M059J (cell line): ENCODE results near the gene EOMES. TPM values are rescaled to one million over a fixed set of nuclear protein-coding genes. Genes with fewer than 3 reads are reported as not detected.
A peak's percentile ranks its signal among the peaks of the same experiment; 100 is the strongest.
"Not testable (repeated sequence)": the region's sequence is repeated elsewhere in the genome, so short reads cannot be mapped to it uniquely, and the experiment has no call there.

Experiments used
- DNase-seq: peaks from one replicate; pipeline ENCODE4 v3.0.0-alpha.2; 2012; ENCODE audit warnings: low read depth
- total RNA-seq: library from RNA; depleted of rRNA; stranded (reverse); fragments of >200 nt; shearing (Covaris generic); gene quantifications from 2 replicates; pipeline ENCODE4 v1.2.3, GENCODE V29; 2014; rRNA removed

EOMES gene
- 0.10 TPM in 1 of 2 replicates, not detected in the other for total RNA-seq

DNA sequence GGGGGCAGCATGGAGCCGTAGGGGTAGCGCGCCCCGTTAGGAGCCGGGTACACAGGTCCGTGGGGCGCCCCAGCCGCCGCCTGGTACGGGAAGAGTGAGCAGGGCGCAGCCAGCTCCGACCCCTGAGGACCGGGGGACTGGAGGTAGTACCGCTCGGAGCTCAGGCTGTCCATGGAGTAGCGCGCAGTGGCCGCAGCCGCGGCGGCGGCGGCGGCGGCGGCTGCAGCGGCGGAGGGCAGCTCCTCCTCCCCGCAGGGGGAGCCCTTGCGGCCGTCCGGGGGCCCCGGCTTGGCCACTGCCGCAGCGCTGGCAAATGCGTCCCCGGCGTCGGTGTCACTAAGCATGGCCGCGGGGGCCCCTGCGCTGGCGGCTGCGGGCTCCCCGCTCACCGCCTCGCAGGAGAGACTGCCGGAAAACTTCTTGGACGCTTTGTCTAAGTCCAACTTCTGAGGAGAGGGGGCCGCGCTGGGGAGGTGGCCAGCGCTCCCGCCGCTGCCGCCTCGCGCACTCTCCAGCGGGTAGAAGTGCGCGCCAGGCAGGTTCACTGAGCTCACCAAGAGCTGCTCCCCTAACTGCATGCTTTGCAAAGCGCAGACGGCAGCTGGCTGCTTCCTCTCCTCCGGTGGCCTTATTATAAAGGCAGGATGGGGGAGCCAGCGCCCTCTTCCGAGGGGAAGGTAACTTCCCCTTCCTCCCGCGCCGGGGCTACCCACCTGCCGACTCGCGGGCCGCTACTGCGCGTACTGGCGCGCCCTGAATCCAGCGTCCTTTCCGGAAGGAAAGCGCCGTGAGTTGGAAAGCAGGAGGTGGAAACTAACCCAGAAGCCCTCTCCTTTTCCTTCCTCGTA, at the start of gene EOMES:
Gene EOMES (minus strand): TSS at position 607 of the 848 bp plus-strand sequence. CDS start 29 bp downstream, at position 578.
- DNase-seq: peak; percentile 57

DNA sequence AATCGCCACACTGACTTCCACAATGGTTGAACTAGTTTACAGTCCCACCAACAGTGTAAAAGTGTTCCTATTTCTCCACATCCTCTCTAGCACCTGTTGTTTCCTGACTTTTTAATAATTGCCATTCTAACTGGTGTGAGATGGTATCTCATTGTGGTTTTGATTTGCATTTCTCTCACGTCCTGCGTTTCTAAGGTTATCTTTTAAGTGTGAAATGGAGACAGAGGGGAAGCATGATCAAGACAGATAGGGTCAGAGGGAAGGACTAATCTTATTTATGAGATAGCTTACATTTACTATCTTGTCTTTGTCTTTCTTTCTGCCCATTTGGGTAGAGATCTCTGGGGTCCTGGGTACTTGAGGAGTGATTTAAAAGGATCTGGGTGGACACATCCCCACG, 48.3 kb upstream of the EOMES start:
- DNase-seq: not testable (repeated sequence)

DNA sequence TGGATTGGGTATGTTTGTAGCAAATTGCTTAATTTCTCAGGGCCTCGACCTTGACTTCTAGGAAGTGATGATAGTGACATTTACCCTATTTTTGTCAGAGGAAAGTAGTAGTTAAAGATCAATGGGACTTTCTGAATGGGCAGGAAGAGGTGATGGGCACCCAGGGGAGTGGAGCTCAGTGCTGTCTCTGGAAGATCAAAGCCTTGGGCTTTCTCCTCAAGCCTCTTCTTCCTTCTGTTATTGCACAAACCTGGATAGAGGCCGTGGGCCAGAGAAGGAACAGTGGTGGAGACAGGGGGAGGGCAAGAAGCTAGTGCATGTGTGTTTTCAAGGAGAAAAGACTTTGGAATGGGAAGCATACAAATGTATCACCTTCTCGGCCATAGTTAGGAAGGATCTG, 44.9 kb upstream of the EOMES start:
- DNase-seq: no peak

DNA sequence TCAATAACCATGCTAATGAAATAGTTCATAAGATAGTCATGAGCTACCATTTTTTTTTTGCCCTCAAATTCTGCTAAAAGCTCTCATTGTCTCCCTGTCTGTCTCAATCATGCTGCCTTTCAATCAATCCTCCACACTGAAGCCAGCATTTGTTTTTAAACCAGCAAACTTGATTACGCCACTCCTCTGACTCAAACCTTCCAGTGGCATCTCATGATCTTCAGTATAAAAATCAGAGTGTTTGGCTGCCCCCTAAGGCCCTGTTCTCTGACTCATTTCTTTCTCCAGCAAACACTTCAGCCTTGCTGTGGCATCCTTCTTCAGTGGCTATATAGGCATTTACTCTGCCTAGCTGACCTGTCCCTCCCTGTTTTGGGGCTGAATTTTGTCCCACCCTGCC, 36.0 kb upstream of the EOMES start:
- DNase-seq: peak; percentile 92

DNA sequence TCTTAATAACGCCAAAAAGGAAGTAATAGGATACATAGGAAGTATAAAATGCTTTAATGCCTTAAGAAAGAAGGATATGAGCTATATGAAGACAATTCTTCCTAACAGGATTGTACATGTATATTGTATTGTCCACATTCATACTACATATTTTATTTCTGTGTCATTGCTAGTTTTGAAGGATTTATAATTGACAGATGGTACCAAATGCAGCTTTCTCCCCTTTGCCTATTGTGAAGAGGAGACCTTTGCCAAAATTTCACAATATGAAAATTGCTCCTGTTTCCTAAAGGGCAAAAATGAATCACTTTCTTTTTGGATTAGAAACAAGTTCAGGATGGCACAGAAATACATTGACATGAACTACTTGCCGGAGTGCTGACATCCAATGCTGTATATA, 34.8 kb upstream of the EOMES start:
- DNase-seq: no peak

DNA sequence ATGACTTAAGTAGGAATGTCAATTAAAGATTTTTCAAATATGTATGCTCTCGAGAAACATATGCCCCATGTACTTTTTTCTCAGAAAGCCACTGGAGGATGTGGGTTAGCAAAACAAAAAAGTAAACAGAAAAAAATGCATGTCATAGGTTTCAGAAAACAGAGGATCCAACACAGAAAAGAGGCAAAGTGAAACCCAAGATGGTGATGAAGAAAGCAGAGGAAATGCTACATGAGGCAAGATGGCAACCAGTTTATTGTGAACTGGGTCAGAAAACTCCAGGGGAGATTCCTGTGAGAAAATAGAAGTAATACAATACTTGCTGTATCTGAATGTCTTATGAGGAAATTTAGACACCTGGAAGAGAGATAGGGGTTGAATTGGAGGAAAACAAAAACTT, 30.8 kb upstream of the EOMES start:
- DNase-seq: no peak

DNA sequence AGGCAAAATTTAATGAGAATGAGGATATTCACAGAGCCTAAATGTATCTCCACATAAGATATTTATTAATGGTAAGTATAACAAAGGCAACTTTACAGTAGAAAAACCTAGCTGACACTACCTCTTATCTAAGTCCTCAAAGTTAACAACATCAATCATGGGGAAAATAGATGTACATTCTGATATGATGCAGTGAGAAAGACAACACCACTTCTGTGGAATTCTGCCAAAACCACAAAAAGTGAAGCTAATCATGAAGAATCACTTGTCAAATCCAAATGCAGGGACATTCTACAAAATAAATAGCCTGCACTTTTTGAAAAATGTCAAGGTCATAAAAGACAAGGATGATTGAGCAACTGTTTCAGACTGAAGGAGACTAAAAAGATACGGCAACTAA, 27.5 kb upstream of the EOMES start:
- DNase-seq: peak; percentile 71

DNA sequence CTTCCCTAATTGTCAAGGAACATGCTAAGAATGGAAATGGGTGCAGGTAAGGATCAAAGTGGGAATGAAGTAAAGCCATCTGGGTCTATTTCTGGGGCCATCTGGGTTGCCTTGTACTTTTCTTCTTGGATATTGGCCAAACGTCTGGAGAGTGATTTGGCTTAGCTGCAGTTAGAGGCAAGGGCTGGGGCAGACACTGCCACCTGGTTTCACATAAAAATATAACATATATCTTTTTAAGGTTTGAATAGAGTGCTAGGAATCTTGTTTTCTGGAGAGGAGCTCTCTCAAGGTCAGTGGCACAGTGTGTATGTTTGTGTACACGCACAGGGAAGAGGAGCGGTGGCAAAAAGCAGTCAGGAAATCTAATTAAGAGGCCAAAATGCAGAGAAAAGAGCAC, 24.7 kb upstream of the EOMES start:
- DNase-seq: no peak

DNA sequence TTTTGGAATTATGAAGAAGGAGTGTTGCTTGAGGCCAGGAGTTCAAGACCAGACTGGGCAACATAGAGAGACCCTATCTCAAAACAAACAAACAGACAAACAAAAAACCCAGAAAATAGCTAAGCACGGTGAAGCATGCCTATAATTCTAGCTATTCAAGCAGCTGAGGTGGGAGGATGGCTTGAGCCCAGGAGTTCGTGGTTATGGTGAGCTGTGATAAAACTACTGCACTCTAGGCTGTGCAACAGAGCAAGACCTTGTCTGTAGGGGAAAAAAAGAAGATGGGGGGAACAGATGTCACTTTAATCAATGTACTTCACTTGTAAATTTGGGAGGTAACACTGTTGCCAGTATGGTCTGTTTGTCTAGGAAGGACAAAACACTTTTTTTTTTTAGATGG, 18.7 kb upstream of the EOMES start:
- DNase-seq: no peak

DNA sequence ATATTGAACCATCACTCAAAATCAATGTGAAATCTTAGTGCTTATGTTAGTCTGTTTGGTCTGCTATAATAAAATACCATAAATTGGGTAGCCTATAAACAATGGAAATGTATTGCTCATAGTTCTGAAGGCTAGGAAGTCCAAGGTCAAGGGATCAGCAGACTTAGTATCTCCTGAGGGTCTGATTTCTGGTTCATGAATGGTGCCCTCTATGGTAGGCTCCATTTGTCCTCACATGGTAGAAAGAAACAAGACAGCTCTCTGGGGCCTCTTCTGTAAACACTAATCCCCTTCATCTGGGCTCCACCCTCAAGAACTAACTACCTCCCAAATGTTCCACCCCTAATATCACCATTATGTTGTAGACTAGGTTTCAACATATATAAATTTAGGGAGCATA, 15.0 kb upstream of the EOMES start:
- no peak for DNase-seq

DNA sequence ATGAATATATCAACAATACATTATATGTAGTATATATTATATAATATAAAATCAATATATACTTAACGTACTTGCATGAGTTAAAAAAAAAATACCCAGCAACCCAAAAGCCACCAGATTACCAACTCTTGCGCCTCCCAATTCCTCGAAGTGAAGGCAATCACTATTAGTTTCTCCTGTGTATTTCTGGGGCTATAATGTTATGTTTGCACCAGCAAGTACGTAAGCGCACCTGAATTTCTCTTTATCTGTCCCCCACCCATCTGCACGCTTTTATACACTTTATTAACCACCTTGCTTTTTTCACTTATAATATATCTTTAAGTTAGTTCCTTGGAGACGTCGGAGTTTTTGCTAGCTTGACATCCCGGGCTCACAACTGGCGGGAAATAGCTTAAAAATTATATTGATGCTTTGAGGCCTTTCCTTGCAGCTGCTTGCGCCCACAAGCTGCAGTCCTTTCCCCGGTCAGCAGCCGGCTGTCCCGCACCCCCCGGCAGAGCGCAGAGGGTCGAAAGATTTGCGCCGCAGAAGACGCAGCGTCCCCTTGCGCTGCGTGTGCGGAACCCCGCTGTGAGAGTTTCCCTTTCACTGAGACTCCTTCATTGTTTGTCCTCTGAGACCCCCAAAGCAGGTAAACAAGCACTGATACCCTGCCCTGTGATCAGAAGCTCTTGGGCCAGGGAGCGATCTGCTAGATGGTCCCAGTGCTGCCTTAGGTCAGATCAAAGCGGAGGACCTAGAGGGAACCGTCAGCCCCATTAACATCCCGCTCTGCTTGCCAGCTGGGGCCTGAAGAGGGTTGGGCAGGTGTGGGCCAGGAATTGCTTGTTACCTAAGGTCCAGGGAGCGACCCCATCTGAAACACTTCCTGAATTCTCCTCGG, 8.9 kb upstream of the EOMES start:
- no peak for DNase-seq

DNA sequence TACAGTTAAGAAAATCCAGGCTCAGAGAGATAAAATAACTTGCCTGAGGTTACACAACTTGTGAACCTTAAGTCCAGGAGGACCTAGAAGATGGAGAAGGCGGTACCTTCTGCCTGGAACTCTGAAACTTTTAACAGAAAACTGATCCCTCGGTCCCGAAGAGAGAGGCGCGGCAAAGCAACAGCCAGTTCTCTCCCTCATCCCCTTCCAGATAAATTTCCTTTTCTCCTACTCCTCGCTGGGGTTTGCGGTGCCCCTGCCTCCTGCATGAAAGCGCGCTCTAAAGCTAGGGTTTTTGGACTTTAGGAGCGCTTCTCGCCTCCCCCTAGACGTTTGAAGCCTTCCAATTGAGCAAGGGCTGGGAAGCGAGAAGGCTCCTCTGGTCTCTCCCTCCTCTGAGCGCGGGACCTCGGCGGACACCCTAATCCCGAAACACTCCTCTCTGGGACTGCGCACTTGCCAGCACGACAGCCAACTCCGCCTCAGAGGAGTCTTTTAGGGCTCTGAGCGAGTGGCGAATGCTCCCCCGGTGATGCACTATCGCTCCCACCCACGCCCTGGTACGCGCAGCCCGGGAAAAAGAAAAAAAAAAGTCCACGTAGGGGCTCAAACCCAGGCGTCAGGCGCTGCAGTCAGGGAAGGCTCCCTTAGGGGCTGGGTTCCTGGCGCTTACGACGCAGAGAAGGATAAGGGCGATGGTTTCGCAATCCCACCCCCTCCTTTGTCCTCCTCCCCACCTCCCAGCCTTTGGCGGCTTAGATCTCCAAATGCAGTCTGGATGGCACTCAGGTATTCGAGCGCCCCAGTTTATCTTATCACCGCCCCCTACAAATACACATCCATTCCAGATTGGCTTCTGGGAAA, 7.9 kb upstream of the EOMES start:
- no peak for DNase-seq

DNA sequence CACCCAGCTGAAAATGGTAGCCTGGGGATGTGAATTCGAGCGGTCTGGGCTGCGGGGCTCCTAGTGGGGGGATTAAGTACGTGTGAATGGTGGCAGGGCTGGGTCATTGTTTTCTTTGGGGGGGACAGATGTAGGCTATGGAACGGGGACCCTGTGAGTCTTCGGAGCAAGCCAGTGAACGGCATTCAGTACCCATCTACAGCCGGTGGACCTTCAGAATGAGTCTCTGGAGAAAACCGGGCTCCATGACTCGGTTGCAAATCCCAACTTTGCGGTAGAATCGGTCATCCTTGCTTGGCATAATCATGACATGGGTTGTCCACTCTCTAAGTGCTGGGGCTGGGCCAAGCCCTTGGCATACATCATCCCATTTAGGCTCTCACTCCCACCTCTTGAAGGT, 7.2 kb upstream of the EOMES start:
- DNase-seq: no peak

DNA sequence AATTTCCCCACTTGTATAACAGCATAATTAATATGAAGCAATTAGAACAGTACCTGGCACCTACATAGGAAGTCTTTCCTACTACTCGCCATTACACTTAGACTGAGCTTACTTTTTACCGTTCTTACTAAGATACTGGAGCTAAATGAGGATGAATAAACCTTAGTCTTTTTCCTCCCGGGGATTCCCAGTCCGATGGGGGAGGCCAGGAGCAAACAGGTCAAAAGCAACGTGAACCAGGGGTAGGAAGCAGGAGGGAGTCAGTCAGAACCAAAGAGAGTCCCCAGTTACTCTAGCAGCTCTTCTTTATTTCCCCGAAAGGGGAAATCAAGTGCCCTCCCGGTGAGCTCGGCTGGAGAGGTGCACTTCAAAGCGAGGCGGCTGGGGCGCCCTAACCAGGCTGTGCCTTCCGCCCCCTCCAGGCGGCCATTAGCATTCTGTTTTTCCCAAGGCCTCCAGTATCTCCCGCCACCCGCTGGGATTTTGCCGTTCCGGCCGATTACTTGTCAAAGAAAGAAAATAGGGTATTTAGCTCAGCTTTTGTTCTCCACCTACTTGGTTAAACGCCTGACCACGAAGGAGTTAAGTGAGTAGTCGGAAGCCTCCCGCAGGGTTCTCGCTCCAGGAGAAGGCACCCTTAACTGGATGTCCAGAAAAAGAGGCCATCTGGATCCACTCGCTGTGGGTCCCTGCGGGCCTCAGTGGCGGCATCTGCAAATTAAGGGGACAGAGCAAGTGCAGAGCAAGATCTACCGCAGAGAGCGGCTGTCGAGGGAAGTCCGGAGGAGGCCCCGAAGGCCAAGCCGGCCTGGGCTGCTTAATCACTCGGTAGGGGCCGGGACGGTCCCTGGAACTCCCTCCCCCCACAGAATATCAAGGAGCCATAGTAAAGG, 6.3 kb upstream of the EOMES start:
- peak; percentile 35 for DNase-seq

DNA sequence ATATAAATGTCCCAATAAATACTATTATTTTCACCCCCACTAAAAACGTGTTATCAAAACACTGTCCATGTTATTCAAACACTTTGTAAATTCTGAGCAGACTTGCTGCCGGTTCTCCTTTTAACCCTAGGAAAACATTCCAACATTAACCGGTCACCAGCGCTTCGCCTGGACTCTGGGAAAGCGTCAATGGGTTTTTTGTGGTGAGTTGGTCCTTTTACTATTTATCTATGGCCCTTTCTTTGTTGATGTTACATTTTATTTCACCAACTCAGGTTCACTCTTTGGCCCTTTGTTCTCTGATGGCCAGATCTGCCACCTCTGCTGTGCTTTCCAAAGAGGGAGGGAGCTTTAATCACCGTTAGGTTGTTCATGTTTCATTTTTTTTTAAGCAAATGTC, 4.1 kb upstream of the EOMES start:
- no peak for DNase-seq

DNA sequence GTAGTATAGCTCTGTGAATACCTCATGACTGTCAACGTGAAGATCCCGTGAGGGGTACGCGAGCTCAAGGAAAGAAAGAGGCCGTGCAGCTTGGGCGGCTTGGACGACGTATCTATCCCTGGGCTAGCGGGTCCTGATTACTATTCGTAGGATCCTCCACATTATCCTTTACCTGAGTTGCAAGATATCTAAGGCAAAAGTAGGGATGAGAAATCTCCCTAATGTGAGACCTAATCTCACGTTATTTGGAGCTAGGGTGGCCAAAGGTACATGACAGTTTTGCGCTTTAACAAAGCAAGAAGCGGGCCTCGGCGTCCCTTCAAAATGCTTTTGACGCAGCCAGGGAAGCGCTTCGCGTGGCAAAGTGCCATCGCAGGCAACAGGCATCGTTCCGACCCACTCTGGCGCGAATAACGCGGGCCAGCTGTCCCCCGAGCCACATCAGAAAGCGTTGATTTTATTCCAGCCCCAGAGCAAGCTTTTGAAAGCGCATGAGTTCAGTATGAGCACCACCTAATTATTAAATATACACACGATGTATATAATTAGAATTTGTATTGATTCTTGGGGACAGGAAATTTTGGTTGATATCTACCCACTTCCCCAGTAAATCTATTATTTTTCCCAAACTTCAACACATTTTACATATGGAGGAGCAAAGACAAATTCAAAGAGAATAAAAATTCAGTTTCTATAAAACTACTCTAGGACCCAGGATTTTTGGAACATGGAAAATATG, 2.5 kb upstream of the EOMES start:
- DNase-seq: no peak

DNA sequence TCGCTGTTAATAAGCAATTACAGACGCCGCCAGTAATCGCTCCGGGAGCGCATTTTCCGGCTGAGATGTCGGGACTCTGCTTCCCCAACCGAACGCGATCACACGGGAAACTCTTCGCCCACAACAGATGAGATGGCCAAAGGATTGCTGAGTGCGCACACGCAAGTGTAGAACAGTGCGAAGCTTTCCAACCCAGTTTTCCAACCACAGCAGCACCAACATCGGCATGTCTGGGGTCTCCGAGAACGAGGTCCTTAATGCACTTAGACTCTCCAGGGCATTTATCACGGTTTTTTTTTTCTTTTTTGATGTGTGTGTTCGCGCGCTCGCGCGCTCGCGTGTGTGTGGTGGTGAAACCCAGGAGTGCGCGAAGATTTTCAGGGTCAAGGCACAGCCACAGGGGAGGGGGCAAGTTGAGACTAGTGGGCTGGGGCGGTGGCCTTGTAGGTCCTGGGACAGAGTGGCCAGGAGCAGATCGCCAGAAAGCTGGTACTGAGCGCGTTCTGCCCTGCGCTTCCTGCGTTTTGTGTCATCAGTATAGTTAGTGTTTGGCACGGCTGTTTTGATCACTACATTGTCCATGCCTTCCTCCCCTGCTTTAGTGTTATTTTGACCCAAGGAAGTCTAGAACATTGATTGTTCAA, 1.8 kb upstream of the EOMES start:
- no peak for DNase-seq

DNA sequence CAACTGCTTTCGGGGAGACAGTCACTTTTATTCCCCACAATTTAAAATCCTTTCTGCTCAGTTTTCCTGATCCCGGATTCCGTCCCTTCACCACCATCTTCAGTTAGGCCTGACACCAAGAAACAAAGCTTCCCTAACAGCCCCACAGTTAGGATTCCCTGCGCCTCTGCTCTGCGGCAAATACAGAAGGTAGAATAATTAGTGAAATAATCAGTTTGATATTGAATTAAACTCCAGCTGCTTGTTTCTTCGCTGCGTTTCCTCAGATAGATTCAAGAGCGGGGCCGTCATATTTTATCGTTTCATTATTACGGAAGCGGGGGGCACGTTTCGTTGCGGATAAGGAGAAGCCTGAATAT, 1.3 kb upstream of the EOMES start:
- DNase-seq: no peak

DNA sequence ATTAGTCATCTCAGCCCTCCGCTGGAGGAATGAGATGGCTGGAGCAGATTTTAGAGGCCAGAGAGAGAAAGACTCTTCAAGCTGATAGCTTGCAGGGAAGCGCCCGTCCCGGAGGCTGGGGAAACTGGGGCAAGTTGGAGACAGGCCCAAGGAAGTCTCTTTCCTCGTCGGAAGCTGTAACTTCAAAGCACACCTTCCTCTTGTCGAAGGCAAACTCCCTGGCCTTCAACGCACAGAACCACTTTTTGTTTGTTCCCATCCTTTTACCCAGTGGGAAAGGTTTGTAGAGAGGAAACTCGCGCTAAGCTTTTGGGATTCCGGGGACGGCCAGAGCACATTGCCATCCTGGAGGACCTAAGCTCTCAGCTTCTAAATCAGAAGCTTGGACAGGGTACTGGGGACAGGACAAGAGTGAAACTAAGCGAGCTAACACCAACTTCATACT, 900 bp upstream of the EOMES start:
- no peak for DNase-seq
